ENCODE data around the gene CHRDL2.

CHRDL2 gene

DNA sequence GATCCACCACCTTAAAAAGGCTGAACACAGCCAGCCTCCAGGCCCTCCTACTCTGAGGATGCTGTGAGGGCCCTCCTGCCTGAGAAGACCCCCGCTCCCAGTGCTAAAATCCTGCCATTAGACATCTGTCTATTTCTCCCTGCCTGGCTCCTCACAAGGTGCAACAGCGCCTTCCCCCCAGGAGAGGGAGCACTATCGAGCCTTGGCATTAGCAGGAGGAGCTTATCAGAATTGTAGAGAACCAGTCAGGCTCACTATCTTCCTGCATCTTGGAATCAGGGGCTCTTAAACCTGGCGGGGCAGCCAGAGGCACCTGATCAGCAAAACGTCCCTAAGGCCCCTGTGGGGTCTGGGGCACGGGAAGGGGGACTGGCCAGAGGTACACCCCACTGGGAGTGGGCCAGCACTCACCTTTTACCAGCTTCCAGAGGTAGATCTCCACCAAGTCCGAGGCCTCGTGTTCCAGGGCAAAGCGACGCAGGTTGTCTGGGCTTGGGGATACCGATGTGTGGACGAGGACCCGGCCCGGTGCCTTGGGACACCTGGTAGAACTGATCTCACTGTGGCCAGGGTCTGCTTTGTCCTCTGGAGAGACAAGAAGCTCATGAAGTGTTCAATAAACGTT, 28.7 kb downstream of the CHRDL2 start:
- no peak overlapping the region for H3K4me3 ChIP-seq (ENCODE audit: low read length)
- TF ChIP-seq, protein P1, sequence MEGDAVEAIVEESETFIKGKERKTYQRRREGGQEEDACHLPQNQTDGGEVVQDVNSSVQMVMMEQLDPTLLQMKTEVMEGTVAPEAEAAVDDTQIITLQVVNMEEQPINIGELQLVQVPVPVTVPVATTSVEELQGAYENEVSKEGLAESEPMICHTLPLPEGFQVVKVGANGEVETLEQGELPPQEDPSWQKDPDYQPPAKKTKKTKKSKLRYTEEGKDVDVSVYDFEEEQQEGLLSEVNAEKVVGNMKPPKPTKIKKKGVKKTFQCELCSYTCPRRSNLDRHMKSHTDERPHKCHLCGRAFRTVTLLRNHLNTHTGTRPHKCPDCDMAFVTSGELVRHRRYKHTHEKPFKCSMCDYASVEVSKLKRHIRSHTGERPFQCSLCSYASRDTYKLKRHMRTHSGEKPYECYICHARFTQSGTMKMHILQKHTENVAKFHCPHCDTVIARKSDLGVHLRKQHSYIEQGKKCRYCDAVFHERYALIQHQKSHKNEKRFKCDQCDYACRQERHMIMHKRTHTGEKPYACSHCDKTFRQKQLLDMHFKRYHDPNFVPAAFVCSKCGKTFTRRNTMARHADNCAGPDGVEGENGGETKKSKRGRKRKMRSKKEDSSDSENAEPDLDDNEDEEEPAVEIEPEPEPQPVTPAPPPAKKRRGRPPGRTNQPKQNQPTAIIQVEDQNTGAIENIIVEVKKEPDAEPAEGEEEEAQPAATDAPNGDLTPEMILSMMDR (conservative IDR thresholded peaks at IDR 0.05; ENCODE audit: low read depth, low read length): peak; percentile 99
- no peak for DNase-seq (ENCODE audit: low read depth)

DNA sequence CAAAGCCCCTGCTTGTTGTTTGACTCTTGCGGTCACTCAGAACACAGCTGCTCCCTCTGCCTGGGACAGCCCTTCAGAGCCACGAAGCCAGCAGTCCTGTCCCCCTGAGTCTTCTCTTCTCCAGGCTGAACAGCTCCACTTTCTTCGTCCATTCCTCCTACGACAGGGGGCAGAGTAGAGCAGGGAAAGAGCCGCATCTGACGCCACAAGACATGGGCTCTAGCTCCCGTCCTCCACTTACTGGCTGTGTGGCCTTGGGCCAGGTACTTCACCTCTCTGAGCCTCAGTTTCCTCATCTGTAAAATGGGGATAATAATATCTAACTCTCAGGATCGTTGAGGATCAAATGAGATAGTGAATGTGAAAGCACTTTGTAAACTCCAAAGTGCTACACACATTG, 29.9 kb downstream of the CHRDL2 start:
- no peak overlapping the region for H3K4me3 ChIP-seq (ENCODE audit: low read length)
- no peak for DNase-seq (ENCODE audit: low read depth)
- TF ChIP-seq, protein P1 (conservative IDR thresholded peaks at IDR 0.05; ENCODE audit: low read depth, low read length): peak; percentile 27

DNA sequence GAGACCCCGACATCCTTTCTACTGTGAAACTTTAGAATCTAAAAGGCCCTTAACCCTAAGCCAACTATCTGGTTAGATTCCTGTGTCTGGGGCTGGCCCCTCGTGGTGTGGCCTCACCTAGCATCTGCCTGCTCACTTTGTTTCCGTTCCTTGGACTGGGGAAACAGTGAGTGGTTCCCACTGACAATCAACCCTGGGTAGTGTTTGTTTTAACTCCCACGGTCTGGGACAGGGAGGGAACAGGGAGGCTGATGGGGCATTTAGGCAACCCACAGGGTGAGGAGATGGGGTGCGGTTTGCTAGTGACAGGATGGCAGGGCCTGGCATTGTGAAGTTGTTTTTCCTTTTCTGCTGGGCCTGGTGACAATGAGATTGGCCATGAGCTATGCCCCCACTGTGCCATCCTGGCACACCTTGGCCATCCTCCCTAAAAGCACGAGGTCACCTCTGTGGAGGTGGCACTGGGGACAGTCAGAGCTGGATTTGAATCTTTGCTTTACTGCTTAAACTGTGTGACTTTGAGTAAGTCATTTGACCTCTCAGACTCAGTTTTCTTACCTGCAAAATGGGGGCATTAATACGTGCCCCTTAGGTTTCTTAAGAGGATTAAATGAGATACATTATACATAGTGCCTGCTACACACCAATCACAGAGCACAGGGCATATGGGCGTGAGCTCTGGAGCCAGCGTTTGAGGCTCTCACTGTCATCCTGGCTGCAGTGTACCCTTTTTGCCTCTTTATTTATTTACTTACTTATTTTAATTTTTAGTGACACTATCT, 31.4 kb downstream of the CHRDL2 start:
- no peak for DNase-seq (ENCODE audit: low read depth)
- H3K4me3 ChIP-seq (ENCODE audit: low read length): no peak overlapping the region
- TF ChIP-seq, protein P1 (conservative IDR thresholded peaks at IDR 0.05; ENCODE audit: low read depth, low read length): no peak

DNA sequence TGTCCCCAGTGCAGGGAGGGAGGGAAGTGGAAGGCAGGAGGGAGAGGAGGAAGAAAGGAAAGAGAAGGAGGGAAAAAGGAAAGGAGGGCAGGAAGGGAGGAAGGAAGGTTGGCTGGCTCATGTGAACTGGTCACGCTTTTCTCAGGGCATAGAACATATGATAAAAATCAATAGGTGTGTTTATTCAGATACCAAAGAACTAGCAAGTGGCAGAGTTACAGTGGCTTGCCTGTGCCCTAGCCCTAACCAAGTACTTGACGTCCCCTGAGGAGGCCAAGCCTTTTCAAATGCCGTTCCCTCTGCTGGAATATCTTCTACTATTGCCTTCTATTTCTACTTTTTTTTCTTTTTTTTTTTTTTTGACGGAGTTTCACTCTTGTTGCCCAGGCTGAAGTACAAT, 33.5 kb downstream of the CHRDL2 start:
- no peak for DNase-seq (ENCODE audit: low read depth)
- TF ChIP-seq, protein P1 (conservative IDR thresholded peaks at IDR 0.05; ENCODE audit: low read depth, low read length): no peak
- H3K4me3 ChIP-seq (ENCODE audit: low read length): no peak overlapping the region

DNA sequence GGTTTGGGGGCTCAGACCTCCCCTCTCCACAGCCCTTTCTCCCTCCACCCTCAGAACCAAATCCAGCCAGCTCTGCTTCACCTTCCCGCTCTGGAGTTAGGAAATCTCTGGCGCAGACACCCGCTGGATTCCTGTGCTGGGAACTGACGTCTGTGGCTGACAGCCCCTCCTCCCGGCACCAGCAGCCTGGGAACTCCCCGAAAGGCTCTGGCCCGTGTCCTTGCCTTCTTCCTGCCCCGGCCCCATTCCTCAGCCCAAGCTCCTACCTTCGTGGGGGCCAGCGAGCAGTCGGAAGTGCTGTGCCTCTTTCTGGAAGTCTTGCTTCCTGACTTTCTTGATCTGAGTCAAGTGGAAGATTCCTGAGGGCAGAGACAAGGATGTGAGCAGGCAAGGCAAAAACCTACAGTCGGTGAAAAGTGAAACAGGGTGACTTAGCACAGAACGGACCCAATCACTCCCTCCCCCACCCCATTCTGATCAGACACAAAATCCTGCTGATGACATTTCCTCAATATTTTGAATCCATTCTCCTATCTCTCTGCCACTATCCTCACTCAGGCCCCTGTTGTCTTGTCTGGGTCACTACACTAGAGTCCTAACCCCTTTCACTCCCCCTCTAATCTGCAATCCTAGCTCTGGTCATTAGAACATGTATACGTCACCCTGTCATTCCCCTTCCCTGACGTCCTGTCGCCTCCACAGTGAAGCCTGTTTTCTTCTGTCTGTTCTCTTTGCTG, 34.1 kb downstream of the CHRDL2 start:
- no peak overlapping the region for H3K4me3 ChIP-seq (ENCODE audit: low read length)
- TF ChIP-seq, protein P1 (conservative IDR thresholded peaks at IDR 0.05; ENCODE audit: low read depth, low read length): no peak
- peak; percentile 69 for DNase-seq (ENCODE audit: low read depth)

DNA sequence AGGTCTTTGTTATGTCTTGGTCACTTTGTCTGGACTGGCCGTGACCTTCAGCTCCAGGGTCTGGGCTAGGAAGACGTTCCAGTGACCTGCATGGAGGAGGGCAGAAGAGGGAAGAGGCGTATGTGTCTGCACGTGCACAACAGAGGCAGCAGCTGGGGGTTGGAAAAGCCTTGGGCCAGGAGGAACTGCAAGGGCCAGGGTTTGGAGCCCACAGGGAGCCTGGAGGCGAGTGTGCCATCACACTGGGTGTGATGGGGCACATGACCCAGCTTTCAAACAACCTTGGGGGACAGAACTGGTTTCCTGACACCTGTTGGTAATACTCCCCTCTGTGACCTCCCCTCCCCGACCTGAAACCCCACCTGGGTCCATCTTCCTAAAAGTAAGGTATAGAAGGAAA, 34.7 kb downstream of the CHRDL2 start:
- DNase-seq (ENCODE audit: low read depth): no peak
- TF ChIP-seq, protein P1 (conservative IDR thresholded peaks at IDR 0.05; ENCODE audit: low read depth, low read length): no peak
- no peak overlapping the region for H3K4me3 ChIP-seq (ENCODE audit: low read length)
